Caco-2 (cell line): ENCODE data around the gene BLVRB. TPM values are rescaled to one million over a fixed set of nuclear protein-coding genes. Genes with fewer than 3 reads are reported as not detected.
"Not testable (repeated sequence)": the region's sequence is repeated elsewhere in the genome, so short reads cannot be mapped to it uniquely, and the experiment has no call there.

Source experiments
- BruUV-seq: library from RNA; stranded (reverse); fragments of 400-500 nt; replicated peaks from 2 replicates; lab custom pipeline; 2021; lab: Mats Ljungman, UMichigan
- CTCF ChIA-PET: fragments of 300-600 bp; sonication (Branson Sonifier 250); formaldehyde crosslinking; loops from one replicate; lab custom pipeline; 2022; ENCODE audit warnings: antibody characterized with exemption; lab: Charles Lee
- POLR2A ChIA-PET: fragments of 300-600 bp; sonication (Branson Sonifier 250); formaldehyde crosslinking; loops from one replicate; lab custom pipeline; 2022; ENCODE audit warnings: antibody characterized with exemption; lab: Charles Lee
- DNase-seq, 2 experiments: peaks; one replicate each; pipeline versions ENCODE4 v3.0.0 to v3.0.0-alpha.2; 2020 to 2022
- H3K27me3 ChIP-seq: replicated peaks from 2 replicates; pipeline ENCODE4 v1.6.0; 2011; ENCODE audit warnings: low read length; ENCODE audit not compliant: control insufficient read depth, insufficient read depth
- H3K36me3 ChIP-seq: 2 replicates; pipeline ENCODE4 v1.5.1; 2011; ENCODE audit warnings: low read length; ENCODE audit not compliant: control insufficient read depth, insufficient read depth
- H3K4me1 ChIP-seq: fragments of 250-450 bp; sonication (Bioruptor Pico); 2 replicates; pipeline ENCODE4 v1.5.1; 2020; ENCODE audit warnings: mild to moderate bottlenecking
- H3K4me3 ChIP-seq: 2 replicates; pipeline ENCODE4 v1.5.1; 2011; ENCODE audit warnings: low read depth, mild to moderate bottlenecking, control low read depth, low read length
- H3K9me3 ChIP-seq: fragments of 250-450 bp; sonication (Bioruptor Pico); 2 replicates; pipeline ENCODE4 v1.5.1; 2020; ENCODE audit warnings: mild to moderate bottlenecking, moderate library complexity
- H3K27ac Mint-ChIP-seq: one replicate; pipeline ENCODE4 v1.8.0; 2022; ENCODE audit warnings: mixed read lengths; ENCODE audit not compliant: unreplicated experiment
- H3K27me3 Mint-ChIP-seq: one replicate; pipeline ENCODE4 v1.8.0; 2022; ENCODE audit warnings: mixed read lengths; ENCODE audit not compliant: insufficient read depth, unreplicated experiment
- H3K36me3 Mint-ChIP-seq: one replicate; pipeline ENCODE4 v1.8.0; 2022; ENCODE audit warnings: mild to moderate bottlenecking, mixed read lengths; ENCODE audit not compliant: insufficient read depth, unreplicated experiment
- H3K4me1 Mint-ChIP-seq: one replicate; pipeline ENCODE4 v1.8.0; 2022; ENCODE audit warnings: low read depth, mixed read lengths; ENCODE audit not compliant: unreplicated experiment
- H3K4me3 Mint-ChIP-seq: one replicate; pipeline ENCODE4 v1.8.0; 2022; ENCODE audit warnings: mild to moderate bottlenecking, moderate library complexity, mixed read lengths; ENCODE audit not compliant: unreplicated experiment
- H3K9me3 Mint-ChIP-seq: one replicate; pipeline ENCODE4 v1.8.0; 2022; ENCODE audit warnings: mixed read lengths; ENCODE audit not compliant: unreplicated experiment
- CTCF ChIP-seq, 2 experiments: fragments of 200-600 bp in 1 of 2; IDR thresholded peaks; 1 replicate in 1 of 2; 2 replicates in 1 of 2; pipeline versions ENCODE4 v1.5.1 to v1.8.0; 2011 to 2022; ENCODE audit warnings: antibody characterized with exemption in 1 of 2, control low read depth in 1 of 2, inconsistent platforms in 1 of 2, low read depth in 1 of 2, low read length in 1 of 2, mild to moderate bottlenecking in 1 of 2, moderate library complexity in 1 of 2; ENCODE audit not compliant: insufficient read depth in 1 of 2, severe bottlenecking in 1 of 2, unreplicated experiment in 1 of 2
- intact Hi-C: fragments of 100-400 bp; cut with micrococcal nuclease; formaldehyde crosslinking; loops from one replicate; pipeline ENCODE4 v1.10.0; 2022; ENCODE audit not compliant: unreplicated experiment
- total RNA-seq: library from RNA; stranded (reverse); gene quantifications from 2 replicates; pipeline ENCODE4 v1.2.3, GENCODE V29; 2022

BLVRB gene
- total RNA-seq, 1 experiment from 2014 or later = 101 TPM

GRCh38 chr19:40486017-40486416 is 20.5 kb upstream of the BLVRB start:
- peaks cover 5% of the 10 kb centered on the region for H3K36me3 Mint-ChIP-seq
- ChIA-PET CTCF (no interaction called here), POLR2A (no interaction called here)
- no peak overlapping the region for H3K27ac Mint-ChIP-seq
- Histone ChIP-seq H3K4me1 (no peaks in the 10 kb centered on the region), H3K9me3 (no peaks in the 10 kb centered on the region), H3K36me3 (no peaks in the 10 kb centered on the region), H3K4me3 (no peak overlapping the region), H3K27me3 (no peaks in the 10 kb centered on the region)
- H3K4me3 Mint-ChIP-seq = no peak overlapping the region
- no peaks in the 10 kb centered on the region for H3K4me1 Mint-ChIP-seq
- H3K9me3 Mint-ChIP-seq = no peaks in the 10 kb centered on the region
- no peaks in the 10 kb centered on the region for H3K27me3 Mint-ChIP-seq
- no peak for TF ChIP-seq CTCF (IDR thresholded peaks at IDR 0.05; ENCODE audit: insufficient read depth in 1 of 2, low read depth in 1 of 2, low read length in 1 of 2, severe bottlenecking in 1 of 2, unreplicated experiment in 1 of 2)
- DNase-seq = no peak
- intact Hi-C loops = no loop called here
- no TSS peak for BruUV-seq

- DNase-seq, H3K27ac Mint-ChIP-seq, BruUV-seq, H3K4me1 ChIP-seq, H3K4me3 Mint-ChIP-seq, POLR2A ChIA-PET, H3K27me3 Mint-ChIP-seq, H3K36me3 ChIP-seq, H3K36me3 Mint-ChIP-seq, intact Hi-C loops, H3K9me3 Mint-ChIP-seq, H3K27me3 ChIP-seq, H3K9me3 ChIP-seq, CTCF ChIA-PET, H3K4me1 Mint-ChIP-seq, H3K4me3 ChIP-seq: not testable (repeated sequence)
Measured at GRCh38 chr19:40475878-40476644, 10.5 kb upstream of the BLVRB start.

- H3K4me3 ChIP-seq = no peak overlapping the region
- no peaks in the 10 kb centered on the region for H3K27me3 ChIP-seq
- intact Hi-C loops = no loop called here
- no peak for DNase-seq
- Mint-ChIP-seq H3K27ac (no peak overlapping the region), H3K4me1 (no peaks in the 10 kb centered on the region), H3K36me3 (no peaks in the 10 kb centered on the region), H3K4me3 (no peak overlapping the region), H3K27me3 (no peaks in the 10 kb centered on the region), H3K9me3 (no peaks in the 10 kb centered on the region)
- ChIA-PET CTCF (interaction anchor here (1.1 kb wide), 1 partner anchor 10 kb away, joined by 3 read pairs; no protein-coding TSS in a partner anchor), POLR2A (no interaction called here)
- H3K36me3 ChIP-seq = no peaks in the 10 kb centered on the region
- no peaks in the 10 kb centered on the region for H3K4me1 ChIP-seq
- no peak for TF ChIP-seq CTCF (IDR thresholded peaks at IDR 0.05; ENCODE audit: insufficient read depth in 1 of 2, low read depth in 1 of 2, low read length in 1 of 2, severe bottlenecking in 1 of 2, unreplicated experiment in 1 of 2)
- no peaks in the 10 kb centered on the region for H3K9me3 ChIP-seq
- BruUV-seq = no TSS peak
Measured at GRCh38 chr19:40474737-40475136, 9.2 kb upstream of the BLVRB start.
